K562 (cell line): ENCODE data around the gene CORO6. TPM values are rescaled to one million over a fixed set of nuclear protein-coding genes. Genes with fewer than 3 reads are reported as not detected.

Experiments
- ATAC-seq: fragments of 200-7000 bp; cut with Tn5 transposase; 3 replicates; pipeline ENCODE4 v1.9.1; 2020; ENCODE audit warnings: moderate library complexity
- BruUV-seq: library from RNA; stranded (reverse); fragments of 400-500 nt; replicated peaks from 2 replicates; lab custom pipeline; 2021; lab: Mats Ljungman, UMichigan
- CTCF ChIA-PET: fragments of 300-600 bp; formaldehyde crosslinking; extraction: SDS; loops from one replicate; lab custom pipeline; 2021; ENCODE audit warnings: low intra/inter-chr PET ratio; lab: Yijun Ruan, JAX
- POLR2A ChIA-PET: fragments of 300-600, 350-650 bp; sonication (Branson Sonifier 250); formaldehyde crosslinking; extraction: SDS; loops from one replicate; lab custom pipeline; 2021; ENCODE audit warnings: antibody characterized with exemption, inconsistent platforms; lab: Yijun Ruan, JAX
- DNase-seq, 4 experiments: peaks; one replicate each; pipeline versions ENCODE4 v3.0.0 to v3.0.0-alpha.2; 2011 to 2018; ENCODE audit warnings: low spot score in 3 of 4, mixed read lengths in 3 of 4; ENCODE audit errors: extremely low read depth in 1 of 4
- FAIRE-seq: peaks from 2 replicates; lab custom pipeline; 2011; peaks lifted over from hg19 to GRCh38; lab: Jason Lieb, UNC
- H2AFZ ChIP-seq: 2 replicates; pipeline ENCODE4 v1.6.0; 2011; ENCODE audit warnings: low read depth, low read length, control low read depth, inconsistent platforms
- H3K27ac ChIP-seq: fragments of 200-600 bp; 3 replicates; pipeline ENCODE4 v1.8.0; 2011; ENCODE audit warnings: low read depth, mild to moderate bottlenecking, control low read depth, inconsistent platforms, low read length, moderate library complexity, mixed read lengths; ENCODE audit errors: extremely low read depth
- H3K27me3 ChIP-seq, 2 experiments: fragments of 300-600 bp in 1 of 2; 2 replicates in 1 of 2; 3 replicates in 1 of 2; pipeline versions ENCODE4 v1.6.0 to v1.8.0; 2011; ENCODE audit warnings: inconsistent platforms in 2 of 2, low read length in 2 of 2, mild to moderate bottlenecking in 1 of 2, mixed read lengths in 1 of 2, moderate library complexity in 1 of 2; ENCODE audit not compliant: control insufficient read depth in 2 of 2, insufficient read depth in 2 of 2
- H3K36me3 ChIP-seq: fragments of 300-600 bp; 3 replicates; pipeline ENCODE4 v1.8.0; 2011; ENCODE audit warnings: mild to moderate bottlenecking, low read length, inconsistent platforms; ENCODE audit not compliant: control insufficient read depth, insufficient read depth
- H3K4me1 ChIP-seq, 2 experiments: fragments of 200-600 bp in 1 of 2; replicated peaks in 1 of 2; 2 replicates in 1 of 2; 3 replicates in 1 of 2; pipeline versions ENCODE4 v1.5.1 to v1.8.0; 2011; ENCODE audit warnings: inconsistent platforms in 2 of 2, low read length in 2 of 2, mild to moderate bottlenecking in 1 of 2, mixed read lengths in 1 of 2, moderate library complexity in 1 of 2; ENCODE audit not compliant: control insufficient read depth in 2 of 2, insufficient read depth in 2 of 2
- H3K4me2 ChIP-seq: 2 replicates; pipeline ENCODE4 v1.6.1; 2011; ENCODE audit warnings: low read length, control low read depth, inconsistent platforms, mixed read lengths; ENCODE audit not compliant: insufficient read depth
- H3K4me3 ChIP-seq: fragments of 200-600 bp; sonication (generic), shearing (Covaris generic); 2 replicates; pipeline ENCODE4 v1.5.1; 2016; ENCODE audit warnings: control low read depth, inconsistent platforms
- H3K79me2 ChIP-seq: fragments of 200-600 bp; 3 replicates; pipeline ENCODE4 v1.8.0; 2011; ENCODE audit warnings: low read length, inconsistent platforms; ENCODE audit not compliant: control insufficient read depth, insufficient read depth
- H3K9ac ChIP-seq, 2 experiments: 2 replicates each; pipeline versions ENCODE4 v1.6.0 to v1.6.1; 2011; ENCODE audit warnings: low read depth in 2 of 2, low read length in 2 of 2, control low read depth in 1 of 2, inconsistent platforms in 1 of 2, mild to moderate bottlenecking in 1 of 2, mixed read lengths in 1 of 2; ENCODE audit not compliant: insufficient read depth in 1 of 2
- H3K9me1 ChIP-seq: one replicate; pipeline ENCODE4 v1.6.0; 2011; ENCODE audit warnings: inconsistent platforms, mild to moderate bottlenecking, low read length, moderate library complexity; ENCODE audit not compliant: control insufficient read depth, insufficient read depth
- H3K9me3 ChIP-seq: replicated peaks from 2 replicates; pipeline ENCODE4 v1.5.1; 2011; ENCODE audit warnings: low read depth, low read length, inconsistent platforms; ENCODE audit not compliant: control insufficient read depth, insufficient read depth
- H4K20me1 ChIP-seq: replicated peaks from 2 replicates; pipeline ENCODE4 v1.6.1; 2011; ENCODE audit warnings: low read length, inconsistent platforms, mixed read lengths; ENCODE audit not compliant: control insufficient read depth, insufficient read depth
- CREM ChIP-seq: IDR thresholded peaks from 2 replicates; pipeline ENCODE4 v1.6.1; 2014; ENCODE audit warnings: antibody characterized with exemption, low read depth
- WGBS: fragments of 100-300 bp; shearing (Covaris generic); methylation state at CpG from one replicate; pipeline ENCODE4 v1.1.6; 2016; ENCODE audit warnings: low coverage, mixed read lengths; ENCODE audit not compliant: insufficient coverage; ENCODE audit errors: missing lambda C conversion rate; 5-methylcytosine and 5-hydroxymethylcytosine counted together
- in situ Hi-C: fragments of 300-500 bp; cut with MboI; formaldehyde crosslinking; loops from 4 replicates; pipeline ENCODE4 v1.15.0; 2018; ENCODE audit warnings: inconsistent platforms, mixed read lengths
- intact Hi-C: fragments of 100-400 bp; cut with micrococcal nuclease; formaldehyde crosslinking; loops from 2 replicates; pipeline ENCODE4 v1.14.2; 2022
- polyA plus RNA-seq, 8 experiments: library from polyadenylated mRNA; depleted of rRNA in 4 of 8; stranded (reverse) in 5 of 8; unstranded in 3 of 8; fragments of >200 nt; fragmentation: Nextera tagmentation in 2 of 8; fragmentation: Illumina TruSeq in 1 of 8; extraction: Ambion mirVana in 2 of 8; extraction: Trizol in 1 of 8; gene quantifications; 2 replicates each; pipeline versions ENCODE4 v1.2.1 to v1.2.3, GENCODE V29; 2011 to 2014; ENCODE audit warnings: inconsistent platforms in 1 of 8, missing spikeins in 1 of 8
- total RNA-seq, 7 experiments: library from RNA; depleted of rRNA in 6 of 7; stranded (reverse); fragments of >200 nt in 6 of 7; fragmentation: Illumina TruSeq in 2 of 7; extraction: Trizol in 2 of 7; gene quantifications; 2 replicates each; pipeline versions ENCODE4 v1.2.1 to v1.2.3, GENCODE V29; 2011 to 2021; ENCODE audit warnings: low replicate concordance in 1 of 7
- TF ChIP-seq, protein P1 (sequence below): sonication (generic); formaldehyde crosslinking; IDR thresholded peaks from 2 replicates; pipeline ENCODE4 v1.8.1; 2023; ENCODE audit warnings: mild to moderate bottlenecking, missing genetic modification reagents

CORO6 gene
- total and polyA plus RNA-seq, 9 of the 15 experiments (the other 6 are each of a cell fraction or from before 2014, with no cell fraction given): 0.04 to 11.9 (median 2.4) TPM

DNA sequence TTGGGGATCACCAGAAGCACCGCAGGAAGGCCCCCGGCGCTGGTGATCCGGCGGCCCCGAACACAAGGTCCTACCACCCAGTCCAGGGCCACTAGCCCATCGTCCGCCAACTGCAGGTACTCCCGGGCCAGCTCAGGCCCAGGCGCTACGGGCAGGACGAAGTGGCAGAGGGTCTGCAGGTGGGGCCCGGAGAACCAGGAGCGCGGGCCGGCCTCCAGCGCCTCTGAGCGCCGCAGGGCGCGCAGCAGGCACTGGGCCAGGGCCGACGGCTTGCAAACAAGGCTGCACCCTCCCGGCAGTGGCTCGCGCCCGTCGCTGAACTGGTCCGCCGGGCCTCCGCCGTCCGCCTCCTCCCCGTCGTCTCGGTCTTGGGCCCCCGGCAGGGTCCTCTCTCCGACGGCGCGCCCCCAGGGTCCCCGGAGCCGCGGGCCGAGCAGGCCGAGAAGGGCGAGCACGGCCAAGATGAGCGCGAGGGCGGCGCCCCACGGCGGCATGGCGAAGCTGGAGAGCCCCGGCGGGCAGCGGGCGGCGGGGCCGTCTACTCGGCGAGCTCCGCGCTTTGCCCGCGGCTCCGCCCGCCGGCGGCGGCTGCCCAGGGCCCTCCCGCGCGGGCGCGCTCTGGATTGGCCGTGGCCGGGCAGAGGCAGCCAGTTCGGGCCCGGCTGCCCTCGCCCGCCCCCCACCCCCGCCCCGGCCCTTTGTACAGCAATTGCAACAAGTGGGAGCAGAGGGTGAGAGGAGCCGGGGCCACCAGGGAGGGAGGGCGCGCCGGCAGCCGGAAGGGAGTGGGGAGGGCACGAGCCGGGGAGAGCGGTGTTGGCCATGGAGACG, 56.0 kb downstream of the CORO6 start, which contains the start of gene ABHD15:
Gene ABHD15 (minus strand): TSS at position 565 of the 831 bp plus-strand sequence. CDS start 71 bp downstream, at position 494.
- no peaks in the 10 kb centered on the region for H3K9me3 ChIP-seq
- no peaks in the 10 kb centered on the region; a peak in 1 of 5 replicates for H3K27me3 ChIP-seq
- no peak for ATAC-seq
- no peaks in the 10 kb centered on the region for H3K9me1 ChIP-seq
- H3K4me1 ChIP-seq: peaks cover 3 to 43% of the 10 kb centered on the region in 2 experiments; a peak in 4 of 5 replicates
- peak within 1 kb of the TSS; percentile 97 for H2AFZ ChIP-seq
- no peaks in the 10 kb centered on the region for H3K79me2 ChIP-seq
- ChIA-PET POLR2A (no interaction called here), CTCF (no interaction called here)
- FAIRE-seq: no peak
- peak within 1 kb of the TSS; percentile 87; the same call in 1 of the 3 replicates for H3K27ac ChIP-seq
- H3K4me2 ChIP-seq: peak within 1 kb of the TSS; percentile 78
- peak within 1 kb of the TSS; percentile 75 to 96; a peak in 3 of 4 replicates for H3K9ac ChIP-seq
- DNase-seq: no peak
- intact Hi-C loops (no loop called here), in situ Hi-C loops (no loop called here)
- no peaks in the 10 kb centered on the region for H3K36me3 ChIP-seq
- H4K20me1 ChIP-seq: peaks cover 6% of the 10 kb centered on the region
- 84% methylated on average over 26 of the region's 94 CpGs for WGBS
- peak within 1 kb of the TSS; percentile 57 for H3K4me3 ChIP-seq
- TF ChIP-seq, protein P1, sequence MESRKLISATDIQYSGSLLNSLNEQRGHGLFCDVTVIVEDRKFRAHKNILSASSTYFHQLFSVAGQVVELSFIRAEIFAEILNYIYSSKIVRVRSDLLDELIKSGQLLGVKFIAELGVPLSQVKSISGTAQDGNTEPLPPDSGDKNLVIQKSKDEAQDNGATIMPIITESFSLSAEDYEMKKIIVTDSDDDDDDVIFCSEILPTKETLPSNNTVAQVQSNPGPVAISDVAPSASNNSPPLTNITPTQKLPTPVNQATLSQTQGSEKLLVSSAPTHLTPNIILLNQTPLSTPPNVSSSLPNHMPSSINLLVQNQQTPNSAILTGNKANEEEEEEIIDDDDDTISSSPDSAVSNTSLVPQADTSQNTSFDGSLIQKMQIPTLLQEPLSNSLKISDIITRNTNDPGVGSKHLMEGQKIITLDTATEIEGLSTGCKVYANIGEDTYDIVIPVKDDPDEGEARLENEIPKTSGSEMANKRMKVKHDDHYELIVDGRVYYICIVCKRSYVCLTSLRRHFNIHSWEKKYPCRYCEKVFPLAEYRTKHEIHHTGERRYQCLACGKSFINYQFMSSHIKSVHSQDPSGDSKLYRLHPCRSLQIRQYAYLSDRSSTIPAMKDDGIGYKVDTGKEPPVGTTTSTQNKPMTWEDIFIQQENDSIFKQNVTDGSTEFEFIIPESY (CRISPR knock-in tag): 0 out of 2 replicates have a peak, but pooled peaks have one; percentile 58
- TF ChIP-seq CREM: no peak
- TF ChIP-seq, all 486 proteins: peak for 1
- BruUV-seq: no TSS peak
